HG03520 (cell line): ENCODE measurements around the gene SLC6A6.
"Not testable (repeated sequence)": the region's sequence is repeated elsewhere in the genome, so short reads cannot be mapped to it uniquely, and the experiment has no call there.

ENCODE experiments used
- ATAC-seq: cut with Tn5 transposase; IDR thresholded peaks from one replicate; pipeline ENCODE4 v1.9.1; 2021; ENCODE audit warnings: mild to moderate bottlenecking, moderate library complexity; ENCODE audit not compliant: unreplicated experiment

SLC6A6 gene

GRCh38 chr3:14503706-14504065 is 101.3 kb downstream of the SLC6A6 start:
- no peak for ATAC-seq

- ATAC-seq = no peak
Observed at GRCh38 chr3:14505001-14505802, 102.8 kb downstream of the SLC6A6 start.

GRCh38 chr3:14505803-14506500 is 103.5 kb downstream of the SLC6A6 start:
- no peak for ATAC-seq

- ATAC-seq = no peak
Observed at GRCh38 chr3:14506626-14507304, 104.4 kb downstream of the SLC6A6 start.

GRCh38 chr3:14507305-14507741 is 104.9 kb downstream of the SLC6A6 start:
- no peak for ATAC-seq

- no peak for ATAC-seq
Observed at GRCh38 chr3:14507757-14508504, 105.5 kb downstream of the SLC6A6 start.

- ATAC-seq = no peak
Observed at GRCh38 chr3:14508505-14508819, 106.1 kb downstream of the SLC6A6 start.

- no peak for ATAC-seq
Observed at GRCh38 chr3:14508966-14509795, 106.8 kb downstream of the SLC6A6 start.

GRCh38 chr3:14509796-14510100 is 107.3 kb downstream of the SLC6A6 start:
- ATAC-seq = no peak

GRCh38 chr3:14510838-14511622 is 108.6 kb downstream of the SLC6A6 start:
- no peak for ATAC-seq

GRCh38 chr3:14511623-14512280 is 109.3 kb downstream of the SLC6A6 start:
- no peak for ATAC-seq

- no peak for ATAC-seq
Observed at GRCh38 chr3:14512281-14512941, 110.0 kb downstream of the SLC6A6 start.

- no peak for ATAC-seq
Observed at GRCh38 chr3:14512942-14513327, 110.5 kb downstream of the SLC6A6 start.

GRCh38 chr3:14513566-14514322 is 111.3 kb downstream of the SLC6A6 start:
- ATAC-seq = no peak

GRCh38 chr3:14514323-14514720 is 111.9 kb downstream of the SLC6A6 start:
- ATAC-seq = no peak

GRCh38 chr3:14515526-14515925 is 113.1 kb downstream of the SLC6A6 start:
- not testable (repeated sequence) for ATAC-seq

- ATAC-seq = no peak
Observed at GRCh38 chr3:14516738-14517345, 114.4 kb downstream of the SLC6A6 start.
